ENCODE data around the gene PHLDA1. TPM values are rescaled to one million over a fixed set of nuclear protein-coding genes. Genes with fewer than 3 reads are reported as not detected.

Gene PHLDA1
- total and polyA plus RNA-seq, 2 donors (not counting 1 experiment from before 2014, with no cell fraction given): 1.0 to 1.7 TPM

DNA sequence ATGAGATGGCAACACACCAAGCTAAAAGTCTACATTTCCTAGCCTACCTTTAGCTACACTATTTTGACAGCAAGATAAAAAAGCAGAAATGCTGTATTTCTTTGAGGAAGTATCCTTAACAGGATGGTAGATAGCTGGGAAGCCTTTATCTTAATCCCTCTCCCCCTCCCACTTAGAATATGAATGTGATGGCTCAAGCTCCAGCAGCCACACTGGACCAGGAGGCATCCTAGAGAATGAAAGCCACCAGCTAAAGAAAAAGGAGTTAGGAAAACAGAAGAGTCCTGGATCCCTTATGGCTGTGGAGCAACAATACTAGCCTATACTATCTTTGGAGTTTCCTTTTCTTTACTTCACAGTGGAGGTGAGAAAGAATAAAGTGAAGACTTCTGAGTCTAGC lies 37.8 kb upstream of the PHLDA1 start:
- POLR2A ChIA-PET: no interaction called here
- Histone ChIP-seq H3K27ac (ENCODE audit: low read length in 2 of 2) (peak overlapping the region in 1 of 2 donors; percentile 14), H3K36me3 (replicated peaks in 1 of 2; ENCODE audit: control extremely low read depth in 1 of 2, control insufficient read depth in 1 of 2, extremely low read depth in 1 of 2, insufficient read depth in 2 of 2, low read length in 1 of 2) (peaks cover 14 to 63% of the 10 kb centered on the region in 2 experiments)

DNA sequence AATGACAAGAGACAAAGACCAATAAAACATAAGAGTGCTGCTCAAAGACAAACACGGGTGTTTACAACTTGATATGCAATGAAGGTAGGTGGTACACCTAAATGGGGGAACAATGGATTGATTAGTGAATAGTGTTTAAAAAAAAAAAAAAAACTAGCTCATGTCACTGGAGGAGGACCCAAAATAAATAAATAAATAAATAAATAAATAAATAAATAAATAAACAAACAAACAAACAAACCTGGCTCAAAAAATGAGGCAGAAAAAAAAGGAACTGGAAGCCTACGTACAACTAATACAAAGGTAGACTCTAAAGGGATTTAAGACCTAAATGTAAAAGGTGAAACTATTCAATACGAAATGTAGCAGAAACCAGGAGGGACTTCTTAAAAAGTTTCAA lies 34.3 kb upstream of the PHLDA1 start:
- TF ChIP-seq, protein P1, sequence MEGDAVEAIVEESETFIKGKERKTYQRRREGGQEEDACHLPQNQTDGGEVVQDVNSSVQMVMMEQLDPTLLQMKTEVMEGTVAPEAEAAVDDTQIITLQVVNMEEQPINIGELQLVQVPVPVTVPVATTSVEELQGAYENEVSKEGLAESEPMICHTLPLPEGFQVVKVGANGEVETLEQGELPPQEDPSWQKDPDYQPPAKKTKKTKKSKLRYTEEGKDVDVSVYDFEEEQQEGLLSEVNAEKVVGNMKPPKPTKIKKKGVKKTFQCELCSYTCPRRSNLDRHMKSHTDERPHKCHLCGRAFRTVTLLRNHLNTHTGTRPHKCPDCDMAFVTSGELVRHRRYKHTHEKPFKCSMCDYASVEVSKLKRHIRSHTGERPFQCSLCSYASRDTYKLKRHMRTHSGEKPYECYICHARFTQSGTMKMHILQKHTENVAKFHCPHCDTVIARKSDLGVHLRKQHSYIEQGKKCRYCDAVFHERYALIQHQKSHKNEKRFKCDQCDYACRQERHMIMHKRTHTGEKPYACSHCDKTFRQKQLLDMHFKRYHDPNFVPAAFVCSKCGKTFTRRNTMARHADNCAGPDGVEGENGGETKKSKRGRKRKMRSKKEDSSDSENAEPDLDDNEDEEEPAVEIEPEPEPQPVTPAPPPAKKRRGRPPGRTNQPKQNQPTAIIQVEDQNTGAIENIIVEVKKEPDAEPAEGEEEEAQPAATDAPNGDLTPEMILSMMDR (IDR thresholded peaks at IDR 0.05): no peak
- no peak for TF ChIP-seq EZH2 (IDR thresholded peaks at IDR 0.05; ENCODE audit: borderline replicate concordance, insufficient read depth, low read depth, low read length, poor library complexity, severe bottlenecking)
- H3K27me3 Mint-ChIP-seq: no peaks in the 10 kb centered on the region
- peaks cover 15% of the 10 kb centered on the region for H3K4me1 Mint-ChIP-seq
- CTCF ChIA-PET: no interaction called here
- Histone ChIP-seq H3K4me3 (ENCODE audit: control extremely low read depth in 1 of 5, extremely low read depth in 1 of 5, insufficient read depth in 1 of 5, low read depth in 2 of 5, low read length in 4 of 5) (no peak overlapping the region), H3K4me1 (ENCODE audit: control insufficient read depth in 2 of 2, insufficient read depth in 2 of 2, low read length in 2 of 2) (no peaks in the 10 kb centered on the region), H4K20me1 (ENCODE audit: control insufficient read depth, insufficient read depth, low read length, poor library complexity, severe bottlenecking) (peaks cover 31% of the 10 kb centered on the region), H3K36me3 (replicated peaks in 1 of 2; ENCODE audit: control extremely low read depth in 1 of 2, control insufficient read depth in 1 of 2, extremely low read depth in 1 of 2, insufficient read depth in 2 of 2, low read length in 1 of 2) (peaks cover 14 to 75% of the 10 kb centered on the region in 2 experiments), H3K9ac (ENCODE audit: low read length) (no peak overlapping the region), H3K27me3 (replicated peaks in 1 of 4; ENCODE audit: control extremely low read depth in 1 of 4, control insufficient read depth in 3 of 4, insufficient read depth in 4 of 4, low read length in 3 of 4) (no peaks in the 10 kb centered on the region), H2AFZ (ENCODE audit: insufficient read depth, low read depth, low read length, poor library complexity, severe bottlenecking) (no peak overlapping the region), H3K9me3 (ENCODE audit: control extremely low read depth in 1 of 3, control insufficient read depth in 2 of 3, insufficient read depth in 1 of 3, low read length in 2 of 3) (peaks cover 0 to 14% (median 9%) of the 10 kb centered on the region in 3 donors), H3K4me2 (replicated peaks; ENCODE audit: low read depth, low read length, poor library complexity, severe bottlenecking) (no peak overlapping the region), H3K79me2 (ENCODE audit: control insufficient read depth, insufficient read depth, low read length) (peaks cover 75% of the 10 kb centered on the region), H3K27ac (ENCODE audit: low read length in 2 of 2) (no peak overlapping the region)
- no peak overlapping the region for H3K4me3 Mint-ChIP-seq
- intact Hi-C loops (cut with micrococcal nuclease): no loop called here
- DNase-seq (no peak), ATAC-seq (ENCODE audit: low read depth) (no peak)
- WGBS (ENCODE audit: insufficient coverage): no CpG with 5 or more reads among the region's 3 CpGs
- peaks cover 3% of the 10 kb centered on the region for H3K9me3 Mint-ChIP-seq (ENCODE audit: insufficient read depth)
- POLR2A ChIA-PET: no interaction called here
- H3K27ac Mint-ChIP-seq: no peak overlapping the region

More for the DNA sequence above, 37.8 kb upstream of the PHLDA1 start:
- no peak overlapping the region for H3K4me3 Mint-ChIP-seq
- Histone ChIP-seq H3K9me3 (ENCODE audit: control extremely low read depth in 1 of 3, control insufficient read depth in 2 of 3, insufficient read depth in 1 of 3, low read length in 2 of 3) (peaks cover 0 to 14% (median 9%) of the 10 kb centered on the region in 3 donors), H3K27me3 (replicated peaks in 1 of 4; ENCODE audit: control extremely low read depth in 1 of 4, control insufficient read depth in 3 of 4, insufficient read depth in 4 of 4, low read length in 3 of 4) (no peaks in the 10 kb centered on the region), H3K9ac (ENCODE audit: low read length) (no peak overlapping the region), H4K20me1 (ENCODE audit: control insufficient read depth, insufficient read depth, low read length, poor library complexity, severe bottlenecking) (peaks cover 45% of the 10 kb centered on the region), H3K4me1 (ENCODE audit: control insufficient read depth in 2 of 2, insufficient read depth in 2 of 2, low read length in 2 of 2) (no peaks in the 10 kb centered on the region), H3K4me3 (ENCODE audit: control extremely low read depth in 1 of 5, extremely low read depth in 1 of 5, insufficient read depth in 1 of 5, low read depth in 2 of 5, low read length in 4 of 5) (no peak overlapping the region), H3K79me2 (ENCODE audit: control insufficient read depth, insufficient read depth, low read length) (peaks cover 89% of the 10 kb centered on the region), H2AFZ (ENCODE audit: insufficient read depth, low read depth, low read length, poor library complexity, severe bottlenecking) (no peak overlapping the region), H3K4me2 (replicated peaks; ENCODE audit: low read depth, low read length, poor library complexity, severe bottlenecking) (no peak overlapping the region)
- CTCF ChIA-PET: no interaction called here
- no peak for TF ChIP-seq EZH2 (IDR thresholded peaks at IDR 0.05; ENCODE audit: borderline replicate concordance, insufficient read depth, low read depth, low read length, poor library complexity, severe bottlenecking)
- TF ChIP-seq, protein P1 (IDR thresholded peaks at IDR 0.05): no peak
- no peak overlapping the region for H3K27ac Mint-ChIP-seq
- DNase-seq (no peak), ATAC-seq (ENCODE audit: low read depth) (no peak)
- peaks cover 35% of the 10 kb centered on the region for H3K4me1 Mint-ChIP-seq
- intact Hi-C loops (cut with micrococcal nuclease): no loop called here
- H3K9me3 Mint-ChIP-seq (ENCODE audit: insufficient read depth): peaks cover 3% of the 10 kb centered on the region
- no peaks in the 10 kb centered on the region for H3K27me3 Mint-ChIP-seq
